MG63 (cell line): ENCODE data around the gene WTAP. TPM values are rescaled to one million over a fixed set of nuclear protein-coding genes. Genes with fewer than 3 reads are reported as not detected.
A peak's percentile ranks its signal among the peaks of the same experiment; 100 is the strongest.
"Not testable (repeated sequence)": the region's sequence is repeated elsewhere in the genome, so short reads cannot be mapped to it uniquely, and the experiment has no call there.

Experiments
- DNase-seq: peaks from one replicate; pipeline ENCODE4 v3.0.0-alpha.2; 2020
- H3K27me3 ChIP-seq: fragments of 250-450 bp; sonication (Bioruptor Pico); 2 replicates; pipeline ENCODE4 v1.5.1; 2020; ENCODE audit warnings: mild to moderate bottlenecking, moderate library complexity
- H3K36me3 ChIP-seq: fragments of 250-450 bp; sonication (Bioruptor Pico); 2 replicates; pipeline ENCODE4 v1.5.1; 2020; ENCODE audit warnings: mild to moderate bottlenecking, moderate library complexity
- H3K4me3 ChIP-seq: fragments of 250-450 bp; sonication (Bioruptor Pico); 2 replicates; pipeline ENCODE4 v1.5.1; 2020; ENCODE audit warnings: mild to moderate bottlenecking, moderate library complexity
- H3K9me3 ChIP-seq: fragments of 250-450 bp; sonication (Bioruptor Pico); 2 replicates; pipeline ENCODE4 v1.5.1; 2020; ENCODE audit warnings: mild to moderate bottlenecking, moderate library complexity
- total RNA-seq: library from RNA; depleted of rRNA; stranded (reverse); fragments of >200 nt; shearing (Covaris generic); gene quantifications from 2 replicates; pipeline ENCODE4 v1.2.3, GENCODE V29; 2014; ENCODE audit warnings: low replicate concordance

WTAP gene
- total RNA-seq, 1 experiment from 2014 or later, result 65.3 TPM

GRCh38 chr6:159762681-159763293, 35.5 kb downstream of the WTAP start:
- DNase-seq, result no peak
- H3K27me3 ChIP-seq, result no peaks in the 10 kb centered on the region
- H3K36me3 ChIP-seq, result peaks cover 47% of the 10 kb centered on the region
- H3K4me3 ChIP-seq, result peak overlapping the region; percentile 77
- H3K9me3 ChIP-seq, result no peaks in the 10 kb centered on the region

GRCh38 chr6:159766906-159767305, 39.6 kb downstream of the WTAP start:
- DNase-seq, result no peak
- Histone ChIP-seq H3K36me3 (peaks cover 46% of the 10 kb centered on the region), H3K27me3 (no peaks in the 10 kb centered on the region), H3K9me3 (no peaks in the 10 kb centered on the region), H3K4me3 (no peak overlapping the region)

- no peaks in the 10 kb centered on the region for H3K9me3 ChIP-seq
- DNase-seq, result no peak
- H3K36me3 ChIP-seq, result peaks cover 34% of the 10 kb centered on the region
- H3K27me3 ChIP-seq, result no peaks in the 10 kb centered on the region
- no peak overlapping the region for H3K4me3 ChIP-seq
Observed at GRCh38 chr6:159769470-159769869, 42.2 kb downstream of the WTAP start.

GRCh38 chr6:159772196-159772595, 44.9 kb downstream of the WTAP start:
- no peaks in the 10 kb centered on the region for H3K27me3 ChIP-seq
- no peaks in the 10 kb centered on the region for H3K9me3 ChIP-seq
- H3K36me3 ChIP-seq, result peaks cover 32% of the 10 kb centered on the region
- H3K4me3 ChIP-seq, result no peak overlapping the region
- no peak for DNase-seq

- no peaks in the 10 kb centered on the region for H3K27me3 ChIP-seq
- no peaks in the 10 kb centered on the region for H3K9me3 ChIP-seq
- H3K36me3 ChIP-seq, result peaks cover 58% of the 10 kb centered on the region
- no peak for DNase-seq
- no peak overlapping the region for H3K4me3 ChIP-seq
Observed at GRCh38 chr6:159777240-159777904, 50.1 kb downstream of the WTAP start.

GRCh38 chr6:159778131-159778530, 50.8 kb downstream of the WTAP start:
- Histone ChIP-seq H3K36me3 (peaks cover 66% of the 10 kb centered on the region), H3K4me3 (no peak overlapping the region), H3K9me3 (no peaks in the 10 kb centered on the region), H3K27me3 (no peaks in the 10 kb centered on the region)
- no peak for DNase-seq

GRCh38 chr6:159778542-159779103, 51.3 kb downstream of the WTAP start:
- H3K4me3 ChIP-seq, result no peak overlapping the region
- peaks cover 71% of the 10 kb centered on the region for H3K36me3 ChIP-seq
- H3K9me3 ChIP-seq, result no peaks in the 10 kb centered on the region
- H3K27me3 ChIP-seq, result no peaks in the 10 kb centered on the region
- DNase-seq, result no peak

- Histone ChIP-seq H3K27me3 (no peaks in the 10 kb centered on the region), H3K4me3 (peak overlapping the region; percentile 77), H3K9me3 (no peaks in the 10 kb centered on the region), H3K36me3 (peaks cover 76% of the 10 kb centered on the region)
- no peak for DNase-seq
Observed at GRCh38 chr6:159788276-159788675, 61.0 kb downstream of the WTAP start.

GRCh38 chr6:159788753-159789376, 61.6 kb downstream of the WTAP start:
- peaks cover 76% of the 10 kb centered on the region for H3K36me3 ChIP-seq
- DNase-seq, result peak; percentile 43
- H3K9me3 ChIP-seq, result no peaks in the 10 kb centered on the region
- H3K4me3 ChIP-seq, result peak overlapping the region; percentile 77
- H3K27me3 ChIP-seq, result no peaks in the 10 kb centered on the region

GRCh38 chr6:159789377-159790148, 62.3 kb downstream of the WTAP start, which contains the start of gene TCP1:
TCP1 (minus strand) TSS chr6:159789602; CDS start chr6:159789468, 134 bp downstream.
- peaks cover 76% of the 10 kb centered on the region for H3K36me3 ChIP-seq
- DNase-seq, result peak; percentile 99
- no peaks in the 10 kb centered on the region for H3K27me3 ChIP-seq
- H3K4me3 ChIP-seq, result peak within 1 kb of the TSS; percentile 77
- H3K9me3 ChIP-seq, result no peaks in the 10 kb centered on the region

GRCh38 chr6:159790149-159790955, 63.0 kb downstream of the WTAP start, which contains the start of gene MRPL18:
MRPL18 (plus strand) TSS chr6:159790467; CDS start chr6:159790588, 121 bp downstream.
- H3K9me3 ChIP-seq, result no peaks in the 10 kb centered on the region

GRCh38 chr6:159790956-159791598, 63.8 kb downstream of the WTAP start:
- DNase-seq, result no peak
- Histone ChIP-seq H3K9me3 (no peaks in the 10 kb centered on the region), H3K27me3 (no peaks in the 10 kb centered on the region), H3K4me3 (peak overlapping the region; percentile 77), H3K36me3 (peaks cover 66% of the 10 kb centered on the region)

More at GRCh38 chr6:159790149-159790955, 63.0 kb downstream of the WTAP start, which contains the start of gene MRPL18:
- peak; percentile 96 for DNase-seq
- H3K27me3 ChIP-seq, result no peaks in the 10 kb centered on the region
- H3K4me3 ChIP-seq, result peak within 1 kb of the TSS; percentile 77
- peaks cover 73% of the 10 kb centered on the region for H3K36me3 ChIP-seq

GRCh38 chr6:159794976-159795375, 67.7 kb downstream of the WTAP start:
- not testable (repeated sequence) for DNase-seq, H3K4me3 ChIP-seq, H3K9me3 ChIP-seq, H3K27me3 ChIP-seq
- peaks cover 70% of the 10 kb centered on the region for H3K36me3 ChIP-seq

GRCh38 chr6:159797554-159797953, 70.2 kb downstream of the WTAP start:
- no peak for DNase-seq
- no peaks in the 10 kb centered on the region for H3K27me3 ChIP-seq
- peaks cover 54% of the 10 kb centered on the region for H3K36me3 ChIP-seq
- H3K9me3 ChIP-seq, result no peaks in the 10 kb centered on the region
- H3K4me3 ChIP-seq, result no peak overlapping the region

GRCh38 chr6:159800141-159800865, 73.0 kb downstream of the WTAP start, which contains the start of gene PNLDC1:
PNLDC1 (plus strand) TSS chr6:159800276; CDS start chr6:159800308, 32 bp downstream.
- DNase-seq, result no peak
- Histone ChIP-seq H3K4me3 (no peak within 1 kb of the TSS), H3K36me3 (peaks cover 30% of the 10 kb centered on the region), H3K9me3 (no peaks in the 10 kb centered on the region), H3K27me3 (no peaks in the 10 kb centered on the region)
